K562 (cell line): ENCODE data around the gene NEDD1.

Experiments used
- EP300 ChIP-seq: IDR thresholded peaks from 2 replicates; pipeline ENCODE4 v1.6.1; 2012; ENCODE audit warnings: low read length, improper control_type of control experiment
- EZH2 ChIP-seq: IDR thresholded peaks from 2 replicates; pipeline ENCODE4 v1.6.1; 2012; ENCODE audit warnings: low read depth, mild to moderate bottlenecking, inconsistent platforms, low read length, borderline replicate concordance
- NR1H2 ChIP-seq: sonication (generic); formaldehyde crosslinking; IDR thresholded peaks from 2 replicates; pipeline ENCODE4 v1.4.0; 2020; ENCODE audit warnings: mild to moderate bottlenecking, missing genetic modification reagents
- POLR2AphosphoS5 ChIP-seq: IDR thresholded peaks from 2 replicates; pipeline ENCODE4 v1.6.1; 2011; ENCODE audit warnings: mild to moderate bottlenecking, low read depth, low read length, moderate library complexity; ENCODE audit not compliant: control insufficient read depth, insufficient read depth
- RHOXF2B ChIP-seq: fragments of 250-450 bp; sonication (Bioruptor Pico); conservative IDR thresholded peaks from 2 replicates; pipeline ENCODE4 v1.5.1; 2021
- SREBF2 ChIP-seq: sonication (generic); formaldehyde crosslinking; IDR thresholded peaks from 2 replicates; pipeline ENCODE4 v1.4.0; 2020; ENCODE audit warnings: mild to moderate bottlenecking, missing genetic modification reagents
- TSHZ1 ChIP-seq: fragments of 250-450 bp; sonication (Bioruptor Pico); IDR thresholded peaks from 2 replicates; pipeline ENCODE4 v1.4.0; 2020; ENCODE audit warnings: mild to moderate bottlenecking, moderate library complexity
- TF ChIP-seq, protein P1 (sequence below), 3 experiments: IDR thresholded peaks in 2 of 3; conservative IDR thresholded peaks in 1 of 3; 2 replicates each; pipeline ENCODE4 v1.5.1; 2011 to 2012; ENCODE audit warnings: low read length in 3 of 3, mild to moderate bottlenecking in 3 of 3, control low read depth in 2 of 3, improper control_type of control experiment in 1 of 3, inconsistent platforms in 1 of 3, low read depth in 1 of 3, mixed read lengths in 1 of 3, moderate library complexity in 1 of 3; ENCODE audit not compliant: insufficient read depth in 2 of 3
- TF ChIP-seq, protein P2 (sequence below): fragments of 250-450 bp; sonication (Bioruptor Pico); IDR thresholded peaks from 2 replicates; pipeline ENCODE4 v1.4.0; 2020
- TF ChIP-seq, protein P3 (sequence below): sonication (generic); formaldehyde crosslinking; IDR thresholded peaks from 2 replicates; pipeline ENCODE4 v1.8.0; 2023; ENCODE audit warnings: mild to moderate bottlenecking, missing genetic modification reagents

DNA sequence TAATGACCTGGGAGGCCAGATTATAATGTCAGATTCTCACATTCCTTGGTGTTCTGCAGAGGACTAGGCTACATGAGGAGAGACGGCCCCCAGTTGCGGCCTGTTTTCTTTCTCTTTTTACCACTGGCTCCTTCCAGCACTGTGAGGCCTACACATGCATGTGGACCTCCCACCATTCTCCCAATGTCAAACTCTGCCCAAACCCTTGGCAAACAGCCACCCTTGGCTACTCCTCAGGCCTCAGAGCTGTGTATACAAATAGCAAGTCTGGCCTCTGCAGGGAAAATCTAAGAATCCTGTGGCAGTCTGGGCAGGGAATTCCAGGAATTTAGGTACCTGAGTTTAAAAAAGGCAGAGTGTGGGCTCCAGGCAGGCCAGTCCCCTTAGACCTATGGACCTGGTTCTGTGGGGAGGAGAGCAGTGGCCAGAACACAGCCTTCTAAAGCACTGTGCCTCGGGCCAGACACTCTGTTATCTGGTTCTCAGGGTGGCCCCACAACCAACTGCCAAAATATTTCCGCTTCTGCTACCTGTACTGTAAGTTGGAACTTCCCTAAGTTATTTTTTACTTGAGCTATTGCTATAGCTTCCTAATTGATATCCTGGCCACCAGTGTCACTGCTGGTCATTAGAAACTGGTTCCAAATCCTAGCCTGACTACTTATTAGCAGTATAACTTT is 19.9 kb upstream of the NEDD1 start:
- TF ChIP-seq POLR2AphosphoS5 (no peak), EP300 (no peak), TSHZ1 (CRISPR knock-in tag) (no peak), NR1H2 (CRISPR knock-in tag) (no peak), RHOXF2B (CRISPR knock-in tag) (no peak), SREBF2 (CRISPR knock-in tag) (no peak), EZH2 (no peak)
- TF ChIP-seq, protein P1, sequence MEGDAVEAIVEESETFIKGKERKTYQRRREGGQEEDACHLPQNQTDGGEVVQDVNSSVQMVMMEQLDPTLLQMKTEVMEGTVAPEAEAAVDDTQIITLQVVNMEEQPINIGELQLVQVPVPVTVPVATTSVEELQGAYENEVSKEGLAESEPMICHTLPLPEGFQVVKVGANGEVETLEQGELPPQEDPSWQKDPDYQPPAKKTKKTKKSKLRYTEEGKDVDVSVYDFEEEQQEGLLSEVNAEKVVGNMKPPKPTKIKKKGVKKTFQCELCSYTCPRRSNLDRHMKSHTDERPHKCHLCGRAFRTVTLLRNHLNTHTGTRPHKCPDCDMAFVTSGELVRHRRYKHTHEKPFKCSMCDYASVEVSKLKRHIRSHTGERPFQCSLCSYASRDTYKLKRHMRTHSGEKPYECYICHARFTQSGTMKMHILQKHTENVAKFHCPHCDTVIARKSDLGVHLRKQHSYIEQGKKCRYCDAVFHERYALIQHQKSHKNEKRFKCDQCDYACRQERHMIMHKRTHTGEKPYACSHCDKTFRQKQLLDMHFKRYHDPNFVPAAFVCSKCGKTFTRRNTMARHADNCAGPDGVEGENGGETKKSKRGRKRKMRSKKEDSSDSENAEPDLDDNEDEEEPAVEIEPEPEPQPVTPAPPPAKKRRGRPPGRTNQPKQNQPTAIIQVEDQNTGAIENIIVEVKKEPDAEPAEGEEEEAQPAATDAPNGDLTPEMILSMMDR (IDR thresholded peaks at IDR 0.05 in 2 of 3, conservative IDR thresholded peaks at IDR 0.05 in 1 of 3; ENCODE audit: insufficient read depth in 2 of 3, low read depth in 1 of 3, low read length in 3 of 3): no peak
- TF ChIP-seq, protein P2, sequence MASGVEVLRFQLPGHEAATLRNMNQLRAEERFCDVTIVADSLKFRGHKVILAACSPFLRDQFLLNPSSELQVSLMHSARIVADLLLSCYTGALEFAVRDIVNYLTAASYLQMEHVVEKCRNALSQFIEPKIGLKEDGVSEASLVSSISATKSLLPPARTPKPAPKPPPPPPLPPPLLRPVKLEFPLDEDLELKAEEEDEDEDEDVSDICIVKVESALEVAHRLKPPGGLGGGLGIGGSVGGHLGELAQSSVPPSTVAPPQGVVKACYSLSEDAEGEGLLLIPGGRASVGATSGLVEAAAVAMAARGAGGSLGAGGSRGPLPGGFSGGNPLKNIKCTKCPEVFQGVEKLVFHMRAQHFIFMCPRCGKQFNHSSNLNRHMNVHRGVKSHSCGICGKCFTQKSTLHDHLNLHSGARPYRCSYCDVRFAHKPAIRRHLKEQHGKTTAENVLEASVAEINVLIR: no peak
- TF ChIP-seq, protein P3, sequence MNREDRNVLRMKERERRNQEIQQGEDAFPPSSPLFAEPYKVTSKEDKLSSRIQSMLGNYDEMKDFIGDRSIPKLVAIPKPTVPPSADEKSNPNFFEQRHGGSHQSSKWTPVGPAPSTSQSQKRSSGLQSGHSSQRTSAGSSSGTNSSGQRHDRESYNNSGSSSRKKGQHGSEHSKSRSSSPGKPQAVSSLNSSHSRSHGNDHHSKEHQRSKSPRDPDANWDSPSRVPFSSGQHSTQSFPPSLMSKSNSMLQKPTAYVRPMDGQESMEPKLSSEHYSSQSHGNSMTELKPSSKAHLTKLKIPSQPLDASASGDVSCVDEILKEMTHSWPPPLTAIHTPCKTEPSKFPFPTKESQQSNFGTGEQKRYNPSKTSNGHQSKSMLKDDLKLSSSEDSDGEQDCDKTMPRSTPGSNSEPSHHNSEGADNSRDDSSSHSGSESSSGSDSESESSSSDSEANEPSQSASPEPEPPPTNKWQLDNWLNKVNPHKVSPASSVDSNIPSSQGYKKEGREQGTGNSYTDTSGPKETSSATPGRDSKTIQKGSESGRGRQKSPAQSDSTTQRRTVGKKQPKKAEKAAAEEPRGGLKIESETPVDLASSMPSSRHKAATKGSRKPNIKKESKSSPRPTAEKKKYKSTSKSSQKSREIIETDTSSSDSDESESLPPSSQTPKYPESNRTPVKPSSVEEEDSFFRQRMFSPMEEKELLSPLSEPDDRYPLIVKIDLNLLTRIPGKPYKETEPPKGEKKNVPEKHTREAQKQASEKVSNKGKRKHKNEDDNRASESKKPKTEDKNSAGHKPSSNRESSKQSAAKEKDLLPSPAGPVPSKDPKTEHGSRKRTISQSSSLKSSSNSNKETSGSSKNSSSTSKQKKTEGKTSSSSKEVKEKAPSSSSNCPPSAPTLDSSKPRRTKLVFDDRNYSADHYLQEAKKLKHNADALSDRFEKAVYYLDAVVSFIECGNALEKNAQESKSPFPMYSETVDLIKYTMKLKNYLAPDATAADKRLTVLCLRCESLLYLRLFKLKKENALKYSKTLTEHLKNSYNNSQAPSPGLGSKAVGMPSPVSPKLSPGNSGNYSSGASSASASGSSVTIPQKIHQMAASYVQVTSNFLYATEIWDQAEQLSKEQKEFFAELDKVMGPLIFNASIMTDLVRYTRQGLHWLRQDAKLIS (CRISPR knock-in tag): no peak
